H1 (cell line): ENCODE data around the gene ASTN2. TPM values are rescaled to one million over a fixed set of nuclear protein-coding genes. Genes with fewer than 3 reads are reported as not detected.

Experiments used
- CHD7 ChIP-seq: fragments of 300-600 bp; sonication (generic); IDR thresholded peaks from 2 replicates; pipeline ENCODE4 v1.7.1; 2012; ENCODE audit warnings: low read length, moderate library complexity, mild to moderate bottlenecking, inconsistent platforms; ENCODE audit not compliant: insufficient replicate concordance
- polyA plus RNA-seq, 7 experiments: library from polyadenylated mRNA; depleted of rRNA in 3 of 7; stranded (reverse) in 5 of 7; unstranded in 2 of 7; fragments of >200 nt in 5 of 7; fragments of 200-250 nt in 2 of 7; gene quantifications; 1 replicate in 5 of 7; 2 replicates in 1 of 7; 4 replicates in 1 of 7; pipeline versions ENCODE4 v1.2.1 to v1.2.3, GENCODE V29; 2011 to 2013; ENCODE audit warnings: missing spikeins in 2 of 7, mixed read lengths in 2 of 7
- total RNA-seq: library from RNA; stranded (reverse); fragmentation: NEBNext Ultra II Directional; extraction: Animal tissue kit (Norgen Biotek cat#: 25700); gene quantifications from 2 replicates; pipeline ENCODE4 v1.2.1, GENCODE V29; 2021

Gene ASTN2
- total and polyA plus RNA-seq, 2 of the 8 experiments (the other 6 are each of a cell fraction or from before 2014, with no cell fraction given): 8.2 to 13.7 TPM

- TF ChIP-seq CHD7: no peak
- TF ChIP-seq, all 59 proteins: peak for 0
Observed at GRCh38 chr9:116868201-116868600, 546.7 kb downstream of the ASTN2 start (continued).
